ENCODE data around the gene NR2C2AP.

The NR2C2AP gene

GRCh38 chr19:19157808-19158207 lies 45.4 kb downstream of the NR2C2AP start:
- H3K79me2 ChIP-seq (ENCODE audit: insufficient read depth, low read length), result 0 out of 2 replicates have a peak, but pooled peaks cover 4% of the 10 kb centered on the region
- peak overlapping the region; percentile 70 for H3K4me2 ChIP-seq (ENCODE audit: low read length)
- H3K9ac ChIP-seq (ENCODE audit: low read length), result peak overlapping the region; percentile 32; the same call in 1 of the 2 replicates
- TF ChIP-seq CTCF (IDR thresholded peaks at IDR 0.05; ENCODE audit: low read length), result no peak
- TF ChIP-seq EZH2 (IDR thresholded peaks at IDR 0.05; ENCODE audit: borderline replicate concordance, low read length), result no peak
- peak overlapping the region; percentile 97 for H3K27ac ChIP-seq (ENCODE audit: low read depth, low read length, poor library complexity, severe bottlenecking)
- no peaks in the 10 kb centered on the region for H3K9me3 ChIP-seq (ENCODE audit: low read length)
- H3K27me3 ChIP-seq (ENCODE audit: insufficient read depth, low read length), result no peaks in the 10 kb centered on the region
- H3K4me3 ChIP-seq (ENCODE audit: low read depth, low read length, poor library complexity, severe bottlenecking), result no peak overlapping the region
- peaks cover 96% of the 10 kb centered on the region for H3K4me1 ChIP-seq (ENCODE audit: insufficient read depth, low read length, severe bottlenecking)
- H2AFZ ChIP-seq (ENCODE audit: low read length), result no peak overlapping the region
- peaks cover 12% of the 10 kb centered on the region; the same call in 1 of the 2 replicates for H3K36me3 ChIP-seq (ENCODE audit: insufficient read depth, low read length)
- H3K9me2 ChIP-seq (ENCODE audit: low read depth, low read length), result no peaks in the 10 kb centered on the region
- no peaks in the 10 kb centered on the region for H4K20me1 ChIP-seq (ENCODE audit: insufficient read depth, low read length)
- peaks cover 2% of the 10 kb centered on the region; the same call in 1 of the 2 replicates for H3F3A ChIP-seq (ENCODE audit: insufficient read depth, low read length)

- Histone ChIP-seq H3K36me3 (ENCODE audit: insufficient read depth, low read length) (peaks cover 12% of the 10 kb centered on the region; the same call in 1 of the 2 replicates), H3K79me2 (ENCODE audit: insufficient read depth, low read length) (0 out of 2 replicates have a peak, but pooled peaks cover 4% of the 10 kb centered on the region), H3K27ac (ENCODE audit: low read depth, low read length, poor library complexity, severe bottlenecking) (peak overlapping the region; percentile 97), H3K4me1 (ENCODE audit: insufficient read depth, low read length, severe bottlenecking) (peaks cover 89% of the 10 kb centered on the region), H3K9me3 (ENCODE audit: low read length) (no peaks in the 10 kb centered on the region), H3K4me3 (ENCODE audit: low read depth, low read length, poor library complexity, severe bottlenecking) (peak overlapping the region; percentile 55), H2AFZ (ENCODE audit: low read length) (no peak overlapping the region), H3K9me2 (ENCODE audit: low read depth, low read length) (no peaks in the 10 kb centered on the region), H3F3A (ENCODE audit: insufficient read depth, low read length) (no peaks in the 10 kb centered on the region; the same call in 1 of the 2 replicates), H3K27me3 (ENCODE audit: insufficient read depth, low read length) (no peaks in the 10 kb centered on the region), H4K20me1 (ENCODE audit: insufficient read depth, low read length) (no peaks in the 10 kb centered on the region), H3K9ac (ENCODE audit: low read length) (peak overlapping the region; percentile 78), H3K4me2 (ENCODE audit: low read length) (peak overlapping the region; percentile 70)
- TF ChIP-seq CTCF (IDR thresholded peaks at IDR 0.05; ENCODE audit: low read length), result no peak
- TF ChIP-seq EZH2 (IDR thresholded peaks at IDR 0.05; ENCODE audit: borderline replicate concordance, low read length), result no peak
Observed at GRCh38 chr19:19155495-19156219, 47.6 kb downstream of the NR2C2AP start.

- H4K20me1 ChIP-seq (ENCODE audit: insufficient read depth, low read length), result no peaks in the 10 kb centered on the region
- H3K79me2 ChIP-seq (ENCODE audit: insufficient read depth, low read length), result 0 out of 2 replicates have a peak, but pooled peaks cover 4% of the 10 kb centered on the region
- no peaks in the 10 kb centered on the region for H3K9me2 ChIP-seq (ENCODE audit: low read depth, low read length)
- H3K9me3 ChIP-seq (ENCODE audit: low read length), result no peaks in the 10 kb centered on the region
- H3K4me2 ChIP-seq (ENCODE audit: low read length), result peak overlapping the region; percentile 70
- peaks cover 12% of the 10 kb centered on the region; the same call in 1 of the 2 replicates for H3K36me3 ChIP-seq (ENCODE audit: insufficient read depth, low read length)
- H3F3A ChIP-seq (ENCODE audit: insufficient read depth, low read length), result no peaks in the 10 kb centered on the region; the same call in 1 of the 2 replicates
- peak overlapping the region; percentile 35 for H3K4me3 ChIP-seq (ENCODE audit: low read depth, low read length, poor library complexity, severe bottlenecking)
- H2AFZ ChIP-seq (ENCODE audit: low read length), result no peak overlapping the region
- H3K27me3 ChIP-seq (ENCODE audit: insufficient read depth, low read length), result no peaks in the 10 kb centered on the region
- TF ChIP-seq EZH2 (IDR thresholded peaks at IDR 0.05; ENCODE audit: borderline replicate concordance, low read length) (no peak), CTCF (IDR thresholded peaks at IDR 0.05; ENCODE audit: low read length) (peak; percentile 41; the same call in 1 of the 2 replicates)
- H3K4me1 ChIP-seq (ENCODE audit: insufficient read depth, low read length, severe bottlenecking), result peaks cover 81% of the 10 kb centered on the region
- H3K9ac ChIP-seq (ENCODE audit: low read length), result peak overlapping the region; percentile 78
- peak overlapping the region; percentile 97 for H3K27ac ChIP-seq (ENCODE audit: low read depth, low read length, poor library complexity, severe bottlenecking)
Observed at GRCh38 chr19:19154768-19155494, 48.3 kb downstream of the NR2C2AP start.
